ENCODE results near the gene SVIL.

GRCh38 chr10:29420744-29421143, 214.0 kb downstream of the SVIL start:
- TF ChIP-seq, protein P1, sequence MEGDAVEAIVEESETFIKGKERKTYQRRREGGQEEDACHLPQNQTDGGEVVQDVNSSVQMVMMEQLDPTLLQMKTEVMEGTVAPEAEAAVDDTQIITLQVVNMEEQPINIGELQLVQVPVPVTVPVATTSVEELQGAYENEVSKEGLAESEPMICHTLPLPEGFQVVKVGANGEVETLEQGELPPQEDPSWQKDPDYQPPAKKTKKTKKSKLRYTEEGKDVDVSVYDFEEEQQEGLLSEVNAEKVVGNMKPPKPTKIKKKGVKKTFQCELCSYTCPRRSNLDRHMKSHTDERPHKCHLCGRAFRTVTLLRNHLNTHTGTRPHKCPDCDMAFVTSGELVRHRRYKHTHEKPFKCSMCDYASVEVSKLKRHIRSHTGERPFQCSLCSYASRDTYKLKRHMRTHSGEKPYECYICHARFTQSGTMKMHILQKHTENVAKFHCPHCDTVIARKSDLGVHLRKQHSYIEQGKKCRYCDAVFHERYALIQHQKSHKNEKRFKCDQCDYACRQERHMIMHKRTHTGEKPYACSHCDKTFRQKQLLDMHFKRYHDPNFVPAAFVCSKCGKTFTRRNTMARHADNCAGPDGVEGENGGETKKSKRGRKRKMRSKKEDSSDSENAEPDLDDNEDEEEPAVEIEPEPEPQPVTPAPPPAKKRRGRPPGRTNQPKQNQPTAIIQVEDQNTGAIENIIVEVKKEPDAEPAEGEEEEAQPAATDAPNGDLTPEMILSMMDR (conservative IDR thresholded peaks at IDR 0.05; ENCODE audit: low read length), result no peak
- no peak for TF ChIP-seq EZH2phosphoT487 (IDR thresholded peaks at IDR 0.05; ENCODE audit: borderline replicate concordance, low read depth, low read length)
